ENCODE results near the gene ZCCHC14.

The ZCCHC14 gene

GRCh38 chr16:87423429-87423828 is 69.4 kb downstream of the ZCCHC14 start:
- no peaks in the 10 kb centered on the region for H3K79me2 ChIP-seq (ENCODE audit: control insufficient read depth, insufficient read depth, low read length, poor library complexity)
- H4K91ac ChIP-seq (ENCODE audit: low read depth, low read length), result no peak overlapping the region
- no peak overlapping the region for H4K8ac ChIP-seq (ENCODE audit: low read depth, low read length)
- H2BK5ac ChIP-seq (ENCODE audit: low read depth, low read length, poor library complexity), result no peak overlapping the region
- no peak overlapping the region for H3K14ac ChIP-seq (ENCODE audit: low read length)
- no peak overlapping the region for H2AFZ ChIP-seq (ENCODE audit: insufficient read depth, low read length, poor library complexity)
- H3K27me3 ChIP-seq (ENCODE audit: insufficient read depth, low read length), result no peaks in the 10 kb centered on the region
- no peaks in the 10 kb centered on the region for H3K79me1 ChIP-seq (ENCODE audit: low read length)
- H3K4ac ChIP-seq (ENCODE audit: low read depth, low read length), result no peak overlapping the region
- H4K12ac ChIP-seq (ENCODE audit: low read depth, low read length), result no peak overlapping the region
- H2BK12ac ChIP-seq (ENCODE audit: low read length), result no peak overlapping the region
- H2AK5ac ChIP-seq (ENCODE audit: low read length), result no peak overlapping the region
- no peak overlapping the region for H3K9ac ChIP-seq (ENCODE audit: low read length)
- H3K4me1 ChIP-seq (ENCODE audit: control insufficient read depth in 1 of 2, insufficient read depth in 2 of 2, low read length in 2 of 2), result no peaks in the 10 kb centered on the region
- no CpG with 5 or more reads among the region's 15 CpGs for WGBS (ENCODE audit: extremely low coverage, insufficient coverage, insufficient read length)
- H3K23ac ChIP-seq (ENCODE audit: low read length), result no peak overlapping the region
- no peaks in the 10 kb centered on the region for H3K9me3 ChIP-seq (ENCODE audit: insufficient read depth, low read depth, low read length)
- H3K4me2 ChIP-seq (ENCODE audit: low read length), result no peak overlapping the region
- no peak overlapping the region for H3K4me3 ChIP-seq (ENCODE audit: low read depth, low read length)
- no peak overlapping the region for H3K27ac ChIP-seq (ENCODE audit: low read depth, low read length)
- no peak overlapping the region for H2BK120ac ChIP-seq (ENCODE audit: insufficient read depth, low read length, poor library complexity)
- H3K18ac ChIP-seq (ENCODE audit: low read length), result no peak overlapping the region
- no peak for DNase-seq
- H3K36me3 ChIP-seq (ENCODE audit: control insufficient read depth in 1 of 2, insufficient read depth in 2 of 2, low read length in 2 of 2), result peaks cover 12 to 31% of the 10 kb centered on the region in 2 experiments

- Histone ChIP-seq H2AFZ (ENCODE audit: insufficient read depth, low read length, poor library complexity) (no peak overlapping the region), H3K4me1 (ENCODE audit: control insufficient read depth in 1 of 2, insufficient read depth in 2 of 2, low read length in 2 of 2) (no peaks in the 10 kb centered on the region), H3K9ac (ENCODE audit: low read length) (no peak overlapping the region), H3K79me1 (ENCODE audit: low read length) (no peaks in the 10 kb centered on the region), H3K4ac (ENCODE audit: low read depth, low read length) (no peak overlapping the region), H3K4me3 (ENCODE audit: low read depth, low read length) (no peak overlapping the region), H3K36me3 (ENCODE audit: control insufficient read depth in 1 of 2, insufficient read depth in 2 of 2, low read length in 2 of 2) (peaks cover 23 to 42% of the 10 kb centered on the region in 2 experiments), H4K8ac (ENCODE audit: low read depth, low read length) (no peak overlapping the region), H3K9me3 (ENCODE audit: insufficient read depth, low read depth, low read length) (no peaks in the 10 kb centered on the region), H2BK12ac (ENCODE audit: low read length) (no peak overlapping the region), H3K27me3 (ENCODE audit: insufficient read depth, low read length) (no peaks in the 10 kb centered on the region), H3K4me2 (ENCODE audit: low read length) (no peak overlapping the region), H2BK5ac (ENCODE audit: low read depth, low read length, poor library complexity) (no peak overlapping the region), H2BK120ac (ENCODE audit: insufficient read depth, low read length, poor library complexity) (no peak overlapping the region), H2AK5ac (ENCODE audit: low read length) (no peak overlapping the region), H3K14ac (ENCODE audit: low read length) (no peak overlapping the region), H3K18ac (ENCODE audit: low read length) (no peak overlapping the region), H3K23ac (ENCODE audit: low read length) (no peak overlapping the region), H4K91ac (ENCODE audit: low read depth, low read length) (no peak overlapping the region), H3K27ac (ENCODE audit: low read depth, low read length) (no peak overlapping the region), H3K79me2 (ENCODE audit: control insufficient read depth, insufficient read depth, low read length, poor library complexity) (no peaks in the 10 kb centered on the region), H4K12ac (ENCODE audit: low read depth, low read length) (no peak overlapping the region)
- no CpG with 5 or more reads among the region's 11 CpGs for WGBS (ENCODE audit: extremely low coverage, insufficient coverage, insufficient read length)
- DNase-seq, result no peak
These were observed 70.7 kb downstream of the ZCCHC14 start for GRCh38 chr16:87422106-87422505.

- H3K18ac ChIP-seq (ENCODE audit: low read length), result no peak overlapping the region
- H3K4me2 ChIP-seq (ENCODE audit: low read length), result no peak overlapping the region
- H3K9me3 ChIP-seq (ENCODE audit: insufficient read depth, low read depth, low read length), result no peaks in the 10 kb centered on the region
- no peak overlapping the region for H2AFZ ChIP-seq (ENCODE audit: insufficient read depth, low read length, poor library complexity)
- H3K36me3 ChIP-seq (ENCODE audit: control insufficient read depth in 1 of 2, insufficient read depth in 2 of 2, low read length in 2 of 2), result peaks cover 27 to 41% of the 10 kb centered on the region in 2 experiments
- H3K79me1 ChIP-seq (ENCODE audit: low read length), result no peaks in the 10 kb centered on the region
- no peaks in the 10 kb centered on the region for H3K4me1 ChIP-seq (ENCODE audit: control insufficient read depth in 1 of 2, insufficient read depth in 2 of 2, low read length in 2 of 2)
- no peaks in the 10 kb centered on the region for H3K79me2 ChIP-seq (ENCODE audit: control insufficient read depth, insufficient read depth, low read length, poor library complexity)
- H2BK12ac ChIP-seq (ENCODE audit: low read length), result no peak overlapping the region
- H3K27ac ChIP-seq (ENCODE audit: low read depth, low read length), result no peak overlapping the region
- no peak overlapping the region for H2BK5ac ChIP-seq (ENCODE audit: low read depth, low read length, poor library complexity)
- no peaks in the 10 kb centered on the region for H3K27me3 ChIP-seq (ENCODE audit: insufficient read depth, low read length)
- no peak overlapping the region for H2AK5ac ChIP-seq (ENCODE audit: low read length)
- H3K4ac ChIP-seq (ENCODE audit: low read depth, low read length), result no peak overlapping the region
- DNase-seq, result no peak
- no peak overlapping the region for H4K8ac ChIP-seq (ENCODE audit: low read depth, low read length)
- no peak overlapping the region for H4K12ac ChIP-seq (ENCODE audit: low read depth, low read length)
- H2BK120ac ChIP-seq (ENCODE audit: insufficient read depth, low read length, poor library complexity), result no peak overlapping the region
- H3K14ac ChIP-seq (ENCODE audit: low read length), result no peak overlapping the region
- WGBS (ENCODE audit: extremely low coverage, insufficient coverage, insufficient read length), result no CpG with 5 or more reads among the region's 25 CpGs
- H4K91ac ChIP-seq (ENCODE audit: low read depth, low read length), result no peak overlapping the region
- no peak overlapping the region for H3K4me3 ChIP-seq (ENCODE audit: low read depth, low read length)
- no peak overlapping the region for H3K23ac ChIP-seq (ENCODE audit: low read length)
- no peak overlapping the region for H3K9ac ChIP-seq (ENCODE audit: low read length)
These were observed 71.6 kb downstream of the ZCCHC14 start for GRCh38 chr16:87421003-87421912.

- WGBS (ENCODE audit: extremely low coverage, insufficient coverage, insufficient read length), result no CpG with 5 or more reads among the region's 25 CpGs
- Histone ChIP-seq H3K4me3 (ENCODE audit: low read depth, low read length) (no peak overlapping the region), H3K27me3 (ENCODE audit: insufficient read depth, low read length) (no peaks in the 10 kb centered on the region), H2BK12ac (ENCODE audit: low read length) (no peak overlapping the region), H2AK5ac (ENCODE audit: low read length) (no peak overlapping the region), H3K4me2 (ENCODE audit: low read length) (no peak overlapping the region), H2BK5ac (ENCODE audit: low read depth, low read length, poor library complexity) (no peak overlapping the region), H3K4me1 (ENCODE audit: control insufficient read depth in 1 of 2, insufficient read depth in 2 of 2, low read length in 2 of 2) (no peaks in the 10 kb centered on the region), H2BK120ac (ENCODE audit: insufficient read depth, low read length, poor library complexity) (no peak overlapping the region), H4K12ac (ENCODE audit: low read depth, low read length) (no peak overlapping the region), H3K23ac (ENCODE audit: low read length) (no peak overlapping the region), H3K14ac (ENCODE audit: low read length) (no peak overlapping the region), H2AFZ (ENCODE audit: insufficient read depth, low read length, poor library complexity) (no peak overlapping the region), H3K79me2 (ENCODE audit: control insufficient read depth, insufficient read depth, low read length, poor library complexity) (no peaks in the 10 kb centered on the region), H3K9me3 (ENCODE audit: insufficient read depth, low read depth, low read length) (no peaks in the 10 kb centered on the region), H3K4ac (ENCODE audit: low read depth, low read length) (no peak overlapping the region), H4K8ac (ENCODE audit: low read depth, low read length) (no peak overlapping the region), H3K79me1 (ENCODE audit: low read length) (no peaks in the 10 kb centered on the region), H3K36me3 (ENCODE audit: control insufficient read depth in 1 of 2, insufficient read depth in 2 of 2, low read length in 2 of 2) (peaks cover 29 to 44% of the 10 kb centered on the region in 2 experiments), H3K9ac (ENCODE audit: low read length) (no peak overlapping the region), H3K18ac (ENCODE audit: low read length) (no peak overlapping the region), H4K91ac (ENCODE audit: low read depth, low read length) (no peak overlapping the region), H3K27ac (ENCODE audit: low read depth, low read length) (no peak overlapping the region)
- DNase-seq, result no peak
These were observed 72.5 kb downstream of the ZCCHC14 start for GRCh38 chr16:87420026-87421002.
